DMS79 treated with DMSO at 0.1 percent for 48 hours (cell line): ENCODE measurements around the gene UQCRH.

Source experiments
- DNase-seq: peaks from one replicate; lab custom pipeline; 2025; lab: John Stamatoyannopoulos, UW

UQCRH gene

DNA sequence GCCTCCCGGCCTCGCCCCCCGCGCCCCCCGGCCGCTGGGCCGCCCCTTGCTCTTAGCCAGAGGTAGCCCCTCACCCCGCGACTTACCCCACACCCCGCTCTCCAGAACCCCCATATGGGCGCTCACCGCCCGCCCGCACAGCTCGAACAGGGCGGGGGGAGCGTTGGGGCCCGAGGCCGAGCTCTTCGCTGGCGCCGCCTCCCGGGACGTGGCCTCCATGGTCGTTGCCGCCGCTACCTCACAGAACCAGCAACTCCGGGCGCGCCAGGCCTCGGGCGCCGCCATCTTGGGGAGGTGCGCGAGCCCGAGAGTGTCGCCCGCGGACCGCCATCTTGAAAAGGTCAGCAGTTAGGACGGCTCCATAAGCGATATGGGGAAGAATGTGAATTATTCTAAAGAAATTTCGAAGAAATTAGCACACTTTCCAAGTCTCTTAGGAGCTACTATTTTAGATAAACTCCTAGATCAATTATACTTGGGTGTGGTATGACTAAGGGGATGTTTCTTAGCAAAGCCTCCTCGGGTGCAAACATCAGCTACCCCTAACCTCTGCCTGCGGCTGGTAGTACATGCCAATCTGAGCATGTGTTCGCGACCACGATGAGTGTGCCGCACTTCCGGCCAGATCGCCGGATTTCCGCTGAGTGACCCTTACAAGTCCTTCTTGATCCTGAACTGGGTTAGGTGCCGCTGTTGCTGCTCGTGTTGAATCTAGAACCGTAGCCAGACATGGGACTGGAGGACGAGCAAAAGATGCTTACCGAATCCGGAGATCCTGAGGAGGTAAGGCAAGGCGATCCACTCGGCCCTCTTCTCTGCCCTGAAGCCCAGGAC lies at the start of gene UQCRH, which contains the start of gene LRRC41:
TSS of gene UQCRH (plus strand) at position 661 of the 834 bp plus-strand sequence. CDS start at position 730, 69 bp downstream.
TSS of gene LRRC41 (minus strand) at position 579 of the 834 bp plus-strand sequence. CDS start at position 285, 294 bp downstream.
- DNase-seq, result peak; percentile 99

DNA sequence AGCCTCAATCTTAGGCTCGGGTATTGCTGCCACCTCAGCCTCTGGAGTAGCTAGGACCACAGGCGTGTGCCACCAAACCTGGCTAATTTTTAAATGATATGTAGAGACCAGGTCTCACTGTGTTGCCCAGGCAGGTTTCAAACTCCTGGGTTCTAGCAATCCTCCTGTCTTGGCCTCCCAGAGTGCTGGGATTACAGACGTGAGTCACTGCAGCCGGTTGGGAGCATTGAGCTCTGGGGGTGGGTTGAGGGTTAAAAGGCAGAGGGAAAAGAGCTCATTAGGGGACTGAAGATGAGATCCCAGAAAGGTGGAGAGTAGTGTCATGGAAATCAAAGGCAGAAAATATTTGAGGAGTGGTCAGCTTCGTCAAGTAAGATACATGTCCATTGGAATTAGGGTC lies 48.8 kb upstream of the UQCRH start:
- no peak for DNase-seq

DNA sequence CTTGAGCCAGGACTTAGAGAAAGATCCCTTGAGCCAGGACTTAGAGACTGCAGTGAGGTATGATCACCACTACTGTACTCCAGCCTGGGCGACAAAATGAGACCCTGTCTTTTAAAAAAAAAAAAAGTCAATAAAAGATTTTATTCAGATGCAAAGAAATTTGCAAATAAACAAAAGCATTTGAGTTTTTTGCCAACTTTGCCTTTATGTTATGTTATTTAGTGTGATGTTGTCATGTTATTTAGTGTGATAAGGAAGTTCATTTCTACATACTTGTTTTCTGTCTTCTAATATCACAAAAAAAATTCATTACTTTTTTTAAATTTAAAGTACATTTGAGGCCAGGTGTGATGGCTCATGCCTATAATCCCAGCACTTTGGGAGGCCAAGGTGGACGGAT lies 47.0 kb upstream of the UQCRH start:
- DNase-seq, result no peak

DNA sequence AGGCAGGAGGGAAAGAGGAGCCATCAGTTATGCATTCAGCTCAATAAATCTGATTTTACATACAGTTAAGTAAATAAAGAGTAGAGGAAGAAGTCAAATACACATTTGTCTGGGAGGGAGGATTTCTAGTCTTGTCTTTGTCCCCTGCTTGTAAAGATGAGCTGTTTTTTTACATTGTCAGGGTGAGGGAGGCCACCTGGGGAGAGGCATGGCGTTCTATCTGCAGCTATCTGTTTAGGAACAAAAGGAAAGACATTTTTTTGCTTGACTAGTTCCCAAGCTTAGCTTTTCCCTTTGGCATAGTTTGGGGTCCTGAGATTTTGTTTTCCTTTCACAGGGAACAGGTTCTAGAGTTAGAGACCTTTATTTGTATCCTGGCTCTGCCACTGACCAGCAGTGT lies 41.0 kb upstream of the UQCRH start:
- DNase-seq, result no peak

DNA sequence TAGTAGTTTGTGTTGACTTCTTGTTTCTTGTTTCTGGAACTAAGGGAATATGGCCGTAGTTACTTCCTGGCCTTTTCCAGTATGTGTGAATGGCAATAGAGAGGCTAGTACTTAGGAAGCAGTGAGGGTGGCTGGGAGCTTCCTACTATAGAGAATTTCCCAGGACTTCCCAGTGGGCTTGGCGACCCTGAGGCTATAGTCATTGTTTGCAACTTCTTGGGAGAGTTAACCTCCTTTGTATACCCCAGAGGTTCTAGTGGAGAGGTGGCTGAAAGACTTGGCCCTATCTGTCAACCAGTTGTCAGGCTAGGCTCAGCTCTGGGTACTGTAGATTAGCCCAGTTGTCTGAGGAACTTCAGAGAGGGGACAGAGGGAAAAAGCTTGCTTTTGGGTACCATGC lies 40.4 kb upstream of the UQCRH start:
- DNase-seq, result no peak

DNA sequence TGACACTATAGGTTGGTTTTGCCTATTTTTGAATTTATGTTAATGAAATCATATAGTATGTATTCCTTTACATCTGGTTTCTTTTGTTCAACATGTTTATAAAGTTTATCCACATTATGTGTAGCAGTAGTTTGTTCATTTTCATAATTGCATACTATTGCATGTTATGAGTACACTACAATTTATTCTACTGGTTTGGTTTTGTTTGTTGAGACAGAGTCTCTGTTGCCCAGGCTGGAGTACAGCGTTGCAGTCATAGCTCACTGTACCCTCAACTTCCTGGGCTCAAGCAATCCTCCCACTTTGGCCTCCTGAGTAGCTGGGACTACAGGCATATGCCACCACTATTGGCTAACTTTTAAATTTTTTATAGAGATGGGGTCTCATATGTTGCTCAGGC lies 34.9 kb upstream of the UQCRH start:
- DNase-seq, result no peak

DNA sequence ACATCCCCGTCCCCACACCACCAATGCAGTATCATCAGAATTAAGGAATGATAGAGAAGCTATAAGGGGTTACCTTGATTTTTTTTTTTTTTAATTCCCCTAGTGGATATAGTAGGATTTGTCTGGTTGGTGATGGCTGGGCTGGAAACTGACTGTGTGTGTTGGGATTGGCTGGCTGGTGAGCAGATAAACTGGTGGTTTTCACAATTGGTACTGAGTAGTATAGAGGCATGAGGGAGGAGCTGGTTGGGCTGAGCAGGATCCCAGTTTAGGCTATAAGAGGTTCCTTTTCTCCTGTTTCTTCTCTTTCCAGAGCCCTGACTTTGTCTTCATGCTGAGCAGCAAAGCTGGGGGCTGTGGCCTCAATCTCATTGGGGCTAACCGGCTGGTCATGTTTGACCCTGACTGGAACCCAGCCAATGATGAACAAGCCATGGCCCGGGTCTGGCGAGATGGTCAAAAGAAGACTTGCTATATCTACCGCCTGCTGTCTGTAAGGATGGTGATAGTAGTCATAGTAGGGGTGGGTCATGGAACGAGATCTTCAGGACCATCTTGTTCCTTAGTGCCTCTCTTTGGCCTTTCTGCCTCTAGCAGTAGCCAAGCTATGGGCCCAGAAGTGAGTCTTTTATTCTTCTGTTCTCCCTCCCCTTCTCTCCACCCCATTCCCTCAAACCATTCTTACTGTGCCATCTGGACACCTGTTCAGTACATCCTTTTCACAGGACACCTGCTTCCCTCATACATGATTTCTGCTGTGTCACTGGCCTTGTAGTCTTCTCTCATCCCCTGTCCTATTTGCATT lies 29.1 kb upstream of the UQCRH start:
- DNase-seq, result no peak

DNA sequence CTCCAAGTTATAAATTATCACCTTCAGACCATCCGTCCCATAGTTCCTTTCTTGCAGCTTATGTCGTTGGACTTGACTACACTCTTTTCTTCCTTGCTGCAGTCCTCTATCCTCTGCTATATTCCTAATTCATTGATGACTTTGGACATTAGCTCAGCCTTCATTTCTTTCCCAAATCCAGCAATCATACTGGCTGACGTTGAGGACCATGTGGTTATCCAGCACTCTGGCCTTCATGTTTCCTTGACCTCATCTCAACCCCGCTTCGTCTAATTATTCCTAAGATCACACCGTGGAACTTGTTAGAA lies 28.5 kb upstream of the UQCRH start:
- DNase-seq, result no peak

DNA sequence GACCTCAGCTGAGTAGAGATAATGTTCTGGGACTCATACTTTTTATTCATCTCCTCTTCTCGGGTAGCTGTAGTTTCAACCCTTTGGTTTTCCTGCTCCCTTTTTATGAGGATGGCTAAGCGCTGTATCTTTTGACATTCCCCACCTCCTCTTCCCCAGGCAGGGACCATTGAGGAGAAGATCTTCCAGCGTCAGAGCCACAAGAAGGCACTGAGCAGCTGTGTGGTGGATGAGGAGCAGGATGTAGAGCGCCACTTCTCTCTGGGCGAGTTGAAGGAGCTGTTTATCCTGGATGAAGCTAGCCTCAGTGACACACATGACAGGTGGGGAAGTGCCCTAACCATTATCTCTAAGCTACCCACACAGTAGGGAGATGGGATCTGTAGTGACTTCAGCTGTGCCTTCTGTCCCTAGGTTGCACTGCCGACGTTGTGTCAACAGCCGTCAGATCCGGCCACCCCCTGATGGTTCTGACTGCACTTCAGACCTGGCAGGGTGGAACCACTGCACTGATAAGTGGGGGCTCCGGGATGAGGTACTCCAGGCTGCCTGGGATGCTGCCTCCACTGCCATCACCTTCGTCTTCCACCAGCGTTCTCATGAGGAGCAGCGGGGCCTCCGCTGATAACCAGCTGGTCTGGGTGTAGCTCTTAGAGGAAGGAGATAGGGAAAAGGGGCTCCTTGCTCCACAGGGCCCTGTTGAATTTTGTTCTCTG lies 25.7 kb upstream of the UQCRH start:
- DNase-seq, result no peak

DNA sequence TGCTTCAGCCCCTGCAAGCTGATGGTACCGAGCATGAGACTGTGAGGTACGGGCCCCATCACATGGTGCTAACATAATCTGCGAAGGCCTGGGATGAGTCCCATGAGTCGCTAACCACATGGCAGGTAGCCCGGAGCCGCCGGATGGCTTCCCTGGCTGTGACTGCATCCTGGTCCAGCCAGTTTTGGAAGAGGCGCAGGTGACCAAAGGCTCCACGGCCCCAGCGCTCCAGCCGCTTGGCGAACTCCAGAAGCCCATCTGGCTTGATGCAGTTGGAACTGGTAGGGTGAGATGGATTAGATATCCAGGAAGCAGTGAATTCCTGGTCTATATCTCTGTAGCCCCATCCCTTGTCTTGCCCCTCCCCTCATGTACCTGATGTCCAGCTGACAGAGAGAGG lies 24.7 kb upstream of the UQCRH start:
- DNase-seq, result no peak

DNA sequence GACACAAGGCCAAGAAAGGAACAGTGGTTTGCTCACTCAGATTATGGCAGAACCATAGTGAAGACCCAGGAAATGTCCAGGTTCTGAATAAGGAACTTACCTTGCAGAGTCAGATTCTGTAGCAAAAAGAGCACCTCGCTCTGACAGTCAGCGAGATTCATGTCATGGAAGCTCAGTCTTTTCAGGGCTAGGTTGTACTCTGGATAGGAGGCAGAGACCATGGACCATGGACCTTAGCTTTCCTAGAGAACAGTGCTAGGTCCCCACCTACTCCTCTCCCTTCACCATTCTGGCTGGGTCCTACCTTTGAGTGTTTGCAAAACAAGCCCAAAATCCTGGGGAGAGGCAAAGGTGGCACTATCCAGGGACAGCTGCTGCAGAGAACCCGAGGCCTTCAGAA lies 23.4 kb upstream of the UQCRH start:
- DNase-seq, result no peak

DNA sequence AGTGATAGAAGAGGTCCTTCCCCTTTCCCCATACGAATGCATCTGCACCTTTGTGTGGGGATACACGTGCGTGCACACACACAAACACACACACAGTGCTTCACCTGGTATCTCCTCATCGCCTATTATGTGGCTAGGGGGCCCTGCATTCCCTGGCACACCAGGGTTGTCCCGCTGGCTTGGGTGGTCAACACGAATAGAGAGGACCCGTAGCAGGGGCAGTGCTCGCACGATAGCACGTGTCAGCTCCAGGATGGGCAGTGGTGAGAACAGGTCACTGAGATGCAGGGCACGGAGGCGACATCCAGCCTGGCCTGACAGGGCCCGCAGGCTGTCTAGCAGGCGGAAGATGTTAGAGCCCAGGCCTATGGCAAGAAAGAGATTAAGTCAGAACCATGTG lies 22.5 kb upstream of the UQCRH start:
- no peak for DNase-seq

DNA sequence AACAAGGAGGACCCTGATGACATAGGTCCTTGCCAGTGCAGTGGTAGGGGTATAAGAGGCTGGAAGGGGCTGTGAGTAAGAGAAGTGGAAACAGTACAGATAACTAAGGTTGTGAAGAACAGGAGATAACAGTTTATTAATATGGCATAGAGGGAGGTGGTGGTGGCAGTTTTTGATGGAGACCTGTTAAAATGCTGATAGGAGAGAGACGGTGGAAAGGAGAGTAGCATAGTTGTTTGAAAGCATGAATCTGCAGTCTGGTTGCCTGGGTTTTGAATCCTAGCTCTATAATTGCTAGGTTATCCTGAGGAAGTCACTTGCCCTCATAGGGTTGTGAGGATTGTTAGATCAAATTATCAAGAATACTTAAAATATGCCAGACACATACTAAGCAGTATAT lies 19.4 kb upstream of the UQCRH start:
- DNase-seq, result no peak

DNA sequence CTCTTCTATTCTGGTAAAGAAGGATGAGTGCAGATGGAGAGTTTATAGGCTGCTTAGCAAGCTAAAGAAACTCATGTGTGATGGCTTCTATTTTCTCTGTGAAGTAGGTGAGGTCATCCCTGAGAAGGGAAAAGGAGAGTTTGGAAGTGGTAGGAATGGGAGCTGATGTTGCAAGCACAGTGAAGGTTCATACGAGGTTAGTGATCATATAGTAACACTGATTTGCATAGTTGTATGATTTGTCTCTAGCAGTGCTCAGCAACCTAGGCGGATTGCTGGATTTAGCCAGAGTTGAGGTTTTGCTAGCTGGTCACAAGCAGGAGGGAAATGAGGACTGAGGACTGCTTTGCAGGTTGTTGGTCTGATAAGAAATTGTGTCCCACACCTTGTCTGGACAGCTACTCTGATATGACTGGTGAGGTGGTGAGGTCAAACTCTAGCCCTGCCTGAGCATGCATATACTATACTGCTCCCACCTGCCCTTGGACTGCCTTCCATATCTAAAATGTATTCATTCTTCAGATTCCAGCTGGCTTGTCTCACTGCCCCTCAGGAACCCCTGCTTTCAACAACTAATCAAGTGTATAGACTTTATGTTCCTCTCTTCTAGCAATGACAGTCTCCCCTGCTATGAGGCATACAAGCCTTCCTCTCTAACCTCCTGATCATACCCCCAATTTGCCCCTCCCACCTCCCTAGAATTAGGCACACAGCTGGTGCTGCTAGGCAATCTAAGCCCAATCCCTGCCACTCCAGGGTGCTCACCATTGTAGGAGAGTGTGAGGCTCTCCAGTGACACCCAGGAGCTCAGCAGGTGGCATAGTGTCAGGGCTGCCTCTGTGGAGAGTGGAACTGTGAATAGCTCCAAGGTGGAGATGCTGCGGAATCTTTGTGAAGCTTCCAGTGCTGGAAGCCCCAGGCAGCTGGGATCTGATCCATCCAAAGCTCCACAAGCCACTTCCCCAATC lies 18.6 kb upstream of the UQCRH start:
- DNase-seq, result no peak

DNA sequence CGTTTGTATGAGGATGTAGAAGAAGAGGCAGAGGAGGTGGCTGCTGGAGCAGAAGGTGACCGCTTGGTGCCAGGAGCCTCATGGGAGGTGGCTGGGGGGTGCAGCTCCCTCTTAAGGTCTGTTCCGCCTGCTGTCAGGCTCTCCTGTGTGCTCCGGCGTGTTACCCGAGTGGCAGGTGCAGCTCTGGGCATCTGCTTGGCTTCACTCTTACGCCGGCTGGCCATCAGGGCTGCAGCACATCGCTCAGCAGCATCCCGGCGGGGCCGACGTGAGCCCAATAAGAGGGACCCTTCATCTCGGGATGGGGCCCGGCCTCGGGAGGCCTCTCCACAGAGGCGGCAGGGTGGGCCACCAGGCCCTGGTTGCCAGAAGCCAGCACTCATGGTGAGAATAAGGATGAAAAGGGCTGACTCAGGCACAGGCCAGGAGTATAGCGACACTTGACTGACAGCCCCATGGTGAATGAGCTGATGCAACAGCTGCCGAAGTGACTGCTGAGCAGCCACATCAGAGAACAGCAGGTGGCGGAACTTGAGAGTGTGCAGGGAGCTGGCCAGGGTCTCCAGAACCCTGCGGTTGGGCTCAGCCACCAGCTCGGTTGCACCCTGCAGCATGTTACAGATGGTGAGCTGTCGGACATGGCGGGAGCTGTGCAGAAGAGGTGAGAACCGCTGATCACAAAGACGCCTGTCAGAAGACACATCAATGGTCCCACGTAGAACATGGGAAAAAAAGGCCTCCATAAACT lies 17.6 kb upstream of the UQCRH start:
- peak; percentile 84 for DNase-seq

DNA sequence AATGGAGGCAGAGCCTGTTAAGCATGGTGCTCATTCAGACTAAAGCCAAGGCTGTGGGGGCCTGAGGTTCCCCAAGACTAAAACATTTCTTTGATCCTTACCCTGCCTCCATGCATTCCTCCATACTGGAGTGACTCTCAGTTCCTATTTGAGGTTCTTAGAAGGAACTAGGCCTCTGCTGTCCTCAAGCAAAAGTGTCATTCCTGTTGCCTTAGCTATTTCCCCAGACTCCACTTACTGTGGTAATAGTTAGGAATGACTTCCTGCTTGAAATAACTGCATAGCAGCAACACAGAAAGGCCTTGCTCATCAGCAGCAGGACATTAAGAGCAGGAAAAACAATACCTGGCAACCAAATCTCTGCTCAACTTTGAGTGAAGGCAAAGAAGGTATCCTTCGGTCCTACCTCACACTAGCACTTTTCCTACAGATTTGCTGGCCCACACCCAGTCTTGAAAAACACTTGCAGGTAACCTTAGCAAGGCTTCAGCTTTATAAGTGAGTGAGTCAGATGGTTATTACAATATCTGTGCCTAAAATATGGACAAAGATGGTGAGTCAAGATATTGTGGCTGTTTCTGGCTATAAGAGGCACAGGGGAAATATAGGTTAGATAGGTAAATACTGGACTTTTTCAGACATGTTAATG lies 14.9 kb upstream of the UQCRH start:
- no peak for DNase-seq

DNA sequence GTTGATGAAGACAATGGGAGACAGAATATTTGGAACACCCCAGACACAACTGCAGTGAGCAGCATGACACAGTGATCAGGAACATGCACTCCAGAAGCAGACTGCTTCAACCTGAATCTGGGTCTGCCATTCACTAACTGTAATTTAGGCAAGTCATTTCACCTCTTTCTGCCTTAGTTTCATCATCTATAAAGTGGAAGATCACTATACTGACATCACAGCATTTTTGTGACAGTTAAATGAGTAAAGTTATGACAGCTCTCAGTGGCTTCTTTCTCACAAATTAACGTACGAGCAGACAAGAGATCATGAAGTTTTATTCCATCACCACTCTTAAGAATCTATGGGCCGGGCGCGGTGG lies 14.4 kb upstream of the UQCRH start:
- DNase-seq, result no peak

DNA sequence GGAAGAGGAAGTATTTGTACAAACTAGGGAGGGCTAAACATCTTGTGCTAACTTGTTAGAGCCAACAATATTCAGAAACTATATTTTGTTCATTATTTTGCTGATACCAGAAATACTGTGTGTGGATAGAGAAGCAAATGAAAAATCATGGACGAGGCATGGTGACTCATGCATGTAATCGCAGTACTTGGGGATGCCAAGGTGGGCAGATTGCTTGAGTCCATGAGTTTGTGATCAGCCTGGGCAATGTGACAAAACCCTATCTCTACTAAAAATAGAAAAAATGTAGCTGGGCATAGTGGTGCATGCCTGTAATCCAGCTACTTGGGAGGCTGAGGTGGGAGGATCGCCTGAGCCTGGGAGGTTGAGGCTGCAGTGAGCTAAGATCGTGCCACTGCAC lies 13.5 kb upstream of the UQCRH start:
- DNase-seq, result no peak

DNA sequence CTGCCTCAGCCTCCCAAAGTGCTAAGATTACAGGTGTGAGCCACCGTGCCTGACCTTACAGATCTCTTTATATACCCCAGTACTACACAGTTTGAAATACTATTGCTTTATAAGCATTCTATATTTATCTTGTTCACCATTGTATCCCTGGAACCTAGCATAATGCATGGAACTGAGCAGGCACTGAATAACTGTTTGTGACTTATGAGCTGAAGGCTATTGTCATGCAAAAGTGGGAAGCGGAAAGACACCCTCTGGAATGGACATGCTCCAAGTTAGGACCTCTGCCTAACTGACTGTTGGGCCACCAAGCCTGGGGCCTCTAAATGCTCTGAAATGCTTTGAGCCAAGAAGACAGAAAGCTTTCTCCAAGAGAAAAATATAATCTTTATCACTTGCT lies 8.2 kb upstream of the UQCRH start:
- no peak for DNase-seq

DNA sequence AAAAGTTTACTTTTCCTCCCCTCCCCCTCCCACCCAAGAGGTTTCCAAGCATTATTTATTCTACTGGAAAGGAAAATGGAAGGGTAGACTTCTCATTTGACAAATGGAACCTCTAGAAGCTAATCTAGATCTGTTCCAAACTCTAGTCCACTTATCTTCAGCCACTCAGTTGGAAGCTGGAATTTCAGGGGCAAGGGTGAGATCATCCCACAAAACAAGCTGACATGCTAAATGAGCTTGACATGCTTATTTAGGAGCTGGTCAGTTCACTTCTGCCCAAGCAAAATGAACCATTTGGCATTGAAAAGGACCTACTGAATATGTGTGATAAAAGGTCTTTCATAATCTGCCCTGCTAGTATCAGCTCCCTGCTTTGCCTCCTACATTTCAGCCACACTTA lies 5.1 kb upstream of the UQCRH start:
- no peak for DNase-seq
